Iris pigment epithelial cell (primary cell): ENCODE measurements around the gene ELP6.
A peak's percentile ranks its signal among the peaks of the same experiment; 100 is the strongest.
"Not testable (repeated sequence)": the region's sequence is repeated elsewhere in the genome, so short reads cannot be mapped to it uniquely, and the experiment has no call there.

Source experiments
- DNase-seq: peaks from one replicate; pipeline ENCODE4 v3.0.0-alpha.2; 2011; ENCODE audit warnings: low read depth

Gene ELP6

GRCh38 chr3:47464588-47464987 lies 48.9 kb downstream of the ELP6 start:
- DNase-seq = no peak

DNA sequence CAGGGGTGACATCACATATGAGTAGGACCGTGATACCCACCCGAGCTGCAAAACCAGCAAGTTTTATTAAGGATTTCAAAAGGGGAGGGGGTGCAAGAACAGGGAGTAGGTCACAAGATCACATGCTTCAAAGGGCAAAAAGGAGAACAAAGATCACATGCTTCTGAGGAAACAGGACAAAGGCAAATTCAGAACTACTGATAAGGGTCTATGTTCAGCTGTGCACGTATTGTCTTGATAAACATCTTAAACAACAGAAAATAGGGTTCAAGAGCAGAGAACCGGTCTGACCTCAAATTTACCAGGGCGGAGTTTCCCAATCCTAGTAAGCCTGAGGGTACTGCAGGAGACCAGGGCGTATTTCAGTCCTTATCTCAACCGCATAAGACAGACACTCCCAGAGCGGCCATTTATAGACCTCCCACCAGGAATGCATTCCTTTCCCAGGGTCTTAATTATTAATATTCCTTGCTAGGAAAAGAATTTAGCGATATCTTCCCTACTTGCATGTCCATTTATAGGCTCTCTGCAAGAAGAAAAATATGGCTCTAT lies 53.9 kb downstream of the ELP6 start:
- DNase-seq = not testable (repeated sequence)

DNA sequence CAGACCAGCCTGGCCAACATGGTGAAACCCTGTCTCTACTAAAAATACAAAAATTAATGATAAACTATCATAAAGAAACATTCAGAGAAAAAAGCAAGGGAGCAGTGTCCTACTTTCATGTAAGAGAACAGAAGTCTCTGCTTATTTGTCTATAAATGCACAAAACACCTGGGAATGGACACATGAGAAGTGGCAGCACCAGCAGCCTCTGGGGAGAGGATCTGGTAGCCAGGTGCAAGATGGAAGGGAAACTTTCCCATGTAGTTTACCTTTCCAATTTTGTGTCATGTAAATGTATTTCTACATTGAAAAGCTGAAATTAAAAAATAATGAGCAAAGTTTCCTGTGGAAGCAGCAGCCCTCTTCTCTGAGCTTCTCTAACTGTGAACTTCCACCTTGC lies 56.5 kb downstream of the ELP6 start:
- no peak for DNase-seq

DNA sequence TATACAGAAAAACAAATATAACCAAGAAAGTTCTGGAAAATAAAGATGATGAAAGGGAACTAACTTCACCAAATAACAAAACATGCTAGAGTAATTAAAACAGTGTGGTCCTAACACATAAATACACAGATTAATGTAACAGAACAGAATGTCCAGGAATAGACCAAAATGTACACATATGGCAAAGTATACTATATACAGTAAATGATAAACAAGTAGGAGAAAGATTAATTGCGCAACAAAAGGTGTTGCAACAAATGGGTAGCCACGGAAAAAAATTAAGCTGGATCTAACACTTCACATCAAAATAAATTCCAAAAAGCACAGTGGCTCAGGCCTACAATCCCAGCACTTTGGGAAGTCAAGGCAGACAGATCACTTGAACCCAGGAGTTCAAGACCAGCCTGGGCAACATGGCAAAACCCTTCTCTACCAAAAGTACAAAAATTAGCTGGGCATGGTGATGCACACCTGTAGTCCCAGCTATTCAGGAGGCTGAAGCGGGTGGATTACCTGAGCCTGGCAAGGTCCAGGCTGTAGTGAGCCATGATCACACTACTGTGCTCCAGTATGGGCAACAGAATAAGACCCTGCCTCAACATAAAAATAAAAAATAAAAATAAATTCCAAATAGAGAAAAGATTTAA lies 57.6 kb downstream of the ELP6 start:
- DNase-seq = peak; percentile 62

DNA sequence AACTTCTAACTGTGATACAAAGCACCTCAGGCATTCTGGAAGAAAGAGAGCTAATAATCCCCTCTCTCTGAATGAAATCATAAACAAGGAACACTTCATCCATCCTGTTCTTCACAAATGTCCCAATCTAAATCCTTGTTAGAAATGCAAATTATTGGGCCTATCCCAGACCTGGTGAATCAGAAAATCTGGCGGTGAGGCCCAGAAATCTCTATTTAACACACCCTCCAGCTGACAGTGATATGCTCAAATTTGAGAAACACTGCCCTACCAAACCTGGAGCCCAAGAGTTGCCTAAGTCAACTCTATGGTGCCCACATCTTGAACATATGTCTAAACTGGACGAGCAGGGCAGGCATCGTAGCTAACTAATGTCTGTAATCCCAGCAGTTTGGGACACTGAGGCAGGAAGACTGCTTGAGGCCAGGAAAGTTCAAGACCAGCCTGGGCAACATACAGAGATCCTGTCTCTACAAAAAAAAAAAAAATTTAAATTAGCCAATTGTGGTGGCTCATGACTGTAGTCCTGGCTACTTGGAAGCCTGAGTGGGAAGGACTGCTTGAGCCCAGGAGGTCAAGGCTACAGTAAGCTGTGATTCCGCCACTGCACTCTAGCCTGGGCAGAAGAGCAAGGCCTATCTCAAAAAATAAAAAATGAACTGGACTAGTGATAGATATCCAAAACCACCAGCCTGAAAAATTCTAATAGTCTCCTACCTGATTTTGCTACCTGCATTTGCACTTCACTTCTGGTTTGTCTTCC lies 60.9 kb downstream of the ELP6 start:
- DNase-seq = no peak
